ENCODE measurements around the gene ANGPT4.

DNA sequence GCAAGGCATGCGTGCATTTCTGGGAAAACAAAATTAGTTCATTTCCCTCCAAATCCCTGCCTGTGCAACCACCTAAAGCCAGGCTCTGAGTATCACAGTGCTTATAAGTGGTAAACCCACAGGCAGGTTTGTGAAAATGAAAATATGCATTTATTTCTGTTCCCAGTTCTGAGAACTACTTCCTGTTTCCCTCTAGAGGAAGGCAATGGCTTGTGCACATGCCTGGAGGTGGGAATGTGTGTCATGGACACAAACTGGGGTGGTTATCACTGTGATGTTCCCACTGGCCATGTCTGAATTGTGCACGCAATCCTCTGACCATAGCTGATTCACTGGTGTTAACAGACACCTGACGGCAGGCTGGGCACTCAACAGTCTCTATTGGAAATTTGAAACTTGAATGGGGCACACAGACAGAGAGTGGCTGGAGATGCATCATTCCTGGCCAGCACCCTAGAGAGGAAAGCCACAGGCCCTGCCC is 56.3 kb downstream of the ANGPT4 start:
- TF ChIP-seq, protein P1, sequence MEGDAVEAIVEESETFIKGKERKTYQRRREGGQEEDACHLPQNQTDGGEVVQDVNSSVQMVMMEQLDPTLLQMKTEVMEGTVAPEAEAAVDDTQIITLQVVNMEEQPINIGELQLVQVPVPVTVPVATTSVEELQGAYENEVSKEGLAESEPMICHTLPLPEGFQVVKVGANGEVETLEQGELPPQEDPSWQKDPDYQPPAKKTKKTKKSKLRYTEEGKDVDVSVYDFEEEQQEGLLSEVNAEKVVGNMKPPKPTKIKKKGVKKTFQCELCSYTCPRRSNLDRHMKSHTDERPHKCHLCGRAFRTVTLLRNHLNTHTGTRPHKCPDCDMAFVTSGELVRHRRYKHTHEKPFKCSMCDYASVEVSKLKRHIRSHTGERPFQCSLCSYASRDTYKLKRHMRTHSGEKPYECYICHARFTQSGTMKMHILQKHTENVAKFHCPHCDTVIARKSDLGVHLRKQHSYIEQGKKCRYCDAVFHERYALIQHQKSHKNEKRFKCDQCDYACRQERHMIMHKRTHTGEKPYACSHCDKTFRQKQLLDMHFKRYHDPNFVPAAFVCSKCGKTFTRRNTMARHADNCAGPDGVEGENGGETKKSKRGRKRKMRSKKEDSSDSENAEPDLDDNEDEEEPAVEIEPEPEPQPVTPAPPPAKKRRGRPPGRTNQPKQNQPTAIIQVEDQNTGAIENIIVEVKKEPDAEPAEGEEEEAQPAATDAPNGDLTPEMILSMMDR (IDR thresholded peaks at IDR 0.05): no peak
- no peak for TF ChIP-seq EZH2 (IDR thresholded peaks at IDR 0.05)

Measured in neural progenitor cell (in vitro differentiated cells).